HEK293T (cell line): Measurements from ENCODE around the gene ADAMTSL2.

Experiments
- CTBP1 ChIP-seq: fragments of 450-650 bp; IDR thresholded peaks from 2 replicates; pipeline ENCODE4 v1.6.1; 2016; ENCODE audit warnings: borderline replicate concordance
- ELF4 ChIP-seq: fragments of 450-650 bp; IDR thresholded peaks from 2 replicates; pipeline ENCODE4 v1.6.1; 2017; ENCODE audit warnings: antibody characterized with exemption
- FOXK2 ChIP-seq: fragments of 450-650 bp; IDR thresholded peaks from 2 replicates; pipeline ENCODE4 v1.6.1; 2016; ENCODE audit warnings: mild to moderate bottlenecking
- FOXM1 ChIP-seq: fragments of 450-650 bp; IDR thresholded peaks from 2 replicates; pipeline ENCODE4 v1.6.1; 2017; ENCODE audit warnings: mild to moderate bottlenecking, borderline replicate concordance
- HDGF ChIP-seq: fragments of 450-650 bp; IDR thresholded peaks from 2 replicates; pipeline ENCODE4 v1.6.1; 2017; ENCODE audit warnings: antibody characterized with exemption, borderline replicate concordance
- L3MBTL2 ChIP-seq: fragments of 450-650 bp; conservative IDR thresholded peaks from 2 replicates; pipeline ENCODE4 v1.6.1; 2016; ENCODE audit warnings: mild to moderate bottlenecking
- PKNOX1 ChIP-seq: fragments of 450-650 bp; IDR thresholded peaks from 2 replicates; pipeline ENCODE4 v1.6.1; 2016
- SP1 ChIP-seq: fragments of 450-650 bp; IDR thresholded peaks from 2 replicates; pipeline ENCODE4 v1.6.1; 2017
- TARDBP ChIP-seq: fragments of 450-650 bp; IDR thresholded peaks from 2 replicates; pipeline ENCODE4 v1.6.1; 2016
- ZNF384 ChIP-seq: fragments of 450-650 bp; IDR thresholded peaks from 2 replicates; pipeline ENCODE4 v1.6.1; 2016

GRCh38 chr9:133570691-133571080 lies 36.2 kb downstream of the ADAMTSL2 start:
- TF ChIP-seq ZNF384 (no peak), FOXM1 (no peak), CTBP1 (no peak), HDGF (no peak), PKNOX1 (no peak), ELF4 (no peak), SP1 (no peak), L3MBTL2 (no peak), FOXK2 (no peak), TARDBP (no peak)
